Stimulated activated CD4-positive, alpha-beta T cell treated with anti-CD3 and anti-CD28 coated beads, Interleukin-4, amount 100 ng/mL, for 24 hours (primary cell): ENCODE measurements around the gene FKBP14.
A peak's percentile ranks its signal among the peaks of the same experiment; 100 is the strongest.

ENCODE experiments used
- DNase-seq: peaks from one replicate; pipeline ENCODE4 v3.0.0-alpha.2; 2020

FKBP14 gene

GRCh38 chr7:30032310-30033125 lies 6.0 kb upstream of the FKBP14 start:
- no peak for DNase-seq

- peak; percentile 15 for DNase-seq
These were observed 3.2 kb upstream of the FKBP14 start for GRCh38 chr7:30029696-30030095.

GRCh38 chr7:30028749-30029635 lies 2.5 kb upstream of the FKBP14 start:
- DNase-seq, result peak; percentile 23

GRCh38 chr7:30028216-30028748 lies 1.8 kb upstream of the FKBP14 start, which contains the start of gene PLEKHA8:
Gene PLEKHA8 (plus strand): TSS chr7:30028412. CDS start chr7:30028763, 351 bp downstream.
- peak; percentile 88 for DNase-seq

- DNase-seq, result no peak
These were observed 1.3 kb upstream of the FKBP14 start for GRCh38 chr7:30027740-30028215.

- peak; percentile 44 for DNase-seq
These were observed 559 bp upstream of the FKBP14 start for GRCh38 chr7:30027065-30027456.

- DNase-seq, result no peak
These were observed 3.0 kb downstream of the FKBP14 start for GRCh38 chr7:30023524-30023923.

GRCh38 chr7:30022991-30023390 lies 3.5 kb downstream of the FKBP14 start:
- DNase-seq, result no peak

GRCh38 chr7:30020535-30020934 lies 6.0 kb downstream of the FKBP14 start:
- DNase-seq, result no peak

- no peak for DNase-seq
These were observed 6.5 kb downstream of the FKBP14 start for GRCh38 chr7:30019960-30020359.

- DNase-seq, result no peak
These were observed 7.1 kb downstream of the FKBP14 start for GRCh38 chr7:30019387-30019786.

GRCh38 chr7:30018451-30018850 lies 8.1 kb downstream of the FKBP14 start:
- DNase-seq, result no peak

GRCh38 chr7:30012757-30013156 lies 13.7 kb downstream of the FKBP14 start:
- no peak for DNase-seq

- no peak for DNase-seq
These were observed 16.5 kb downstream of the FKBP14 start for GRCh38 chr7:30010021-30010420.

GRCh38 chr7:30005464-30005863 lies 21.0 kb downstream of the FKBP14 start:
- DNase-seq, result no peak

- DNase-seq, result no peak
These were observed 23.4 kb downstream of the FKBP14 start for GRCh38 chr7:30003098-30003497.

GRCh38 chr7:30001998-30002397 lies 24.5 kb downstream of the FKBP14 start:
- DNase-seq, result no peak

- DNase-seq, result no peak
These were observed 28.0 kb downstream of the FKBP14 start for GRCh38 chr7:29998489-29998888.

- no peak for DNase-seq
These were observed 30.2 kb downstream of the FKBP14 start for GRCh38 chr7:29996321-29996720.

GRCh38 chr7:29995652-29996051 lies 30.9 kb downstream of the FKBP14 start:
- DNase-seq, result no peak

- DNase-seq, result no peak
These were observed 33.4 kb downstream of the FKBP14 start for GRCh38 chr7:29993140-29993539.

GRCh38 chr7:29991937-29992336 lies 34.6 kb downstream of the FKBP14 start:
- no peak for DNase-seq

- DNase-seq, result no peak
These were observed 35.6 kb downstream of the FKBP14 start for GRCh38 chr7:29990931-29991330.
